GM18517 (cell line): ENCODE measurements around the gene LGR4.

Source experiments
- ATAC-seq: cut with Tn5 transposase; IDR thresholded peaks from one replicate; pipeline ENCODE4 v1.9.1; 2021; ENCODE audit warnings: mild to moderate bottlenecking, moderate library complexity; ENCODE audit not compliant: unreplicated experiment

Gene LGR4

GRCh38 chr11:27386181-27386845 lies 86.3 kb downstream of the LGR4 start:
- no peak for ATAC-seq

GRCh38 chr11:27385245-27385644 lies 87.3 kb downstream of the LGR4 start:
- ATAC-seq: no peak

DNA sequence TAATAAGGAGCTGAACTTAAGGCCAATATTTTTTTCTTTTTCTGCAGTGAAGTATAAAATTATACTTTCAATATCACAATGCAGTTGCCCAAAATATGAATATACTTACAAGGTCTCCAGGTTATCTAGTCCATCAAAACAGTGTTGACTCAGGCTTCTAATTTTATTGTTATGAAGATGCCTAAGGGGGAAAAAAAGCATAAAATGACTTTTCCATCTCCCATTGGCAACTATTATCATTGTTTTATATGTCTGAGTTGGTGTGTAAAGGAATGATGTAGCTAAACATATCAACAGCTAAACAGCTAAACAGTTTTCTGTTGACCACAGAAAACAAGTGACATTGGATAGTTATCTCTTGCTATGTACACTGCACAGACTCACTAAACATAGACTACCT lies 88.4 kb downstream of the LGR4 start:
- no peak for ATAC-seq

GRCh38 chr11:27383645-27384044 lies 88.9 kb downstream of the LGR4 start:
- no peak for ATAC-seq

GRCh38 chr11:27381238-27381666 lies 91.3 kb downstream of the LGR4 start:
- peak; percentile 60 for ATAC-seq

DNA sequence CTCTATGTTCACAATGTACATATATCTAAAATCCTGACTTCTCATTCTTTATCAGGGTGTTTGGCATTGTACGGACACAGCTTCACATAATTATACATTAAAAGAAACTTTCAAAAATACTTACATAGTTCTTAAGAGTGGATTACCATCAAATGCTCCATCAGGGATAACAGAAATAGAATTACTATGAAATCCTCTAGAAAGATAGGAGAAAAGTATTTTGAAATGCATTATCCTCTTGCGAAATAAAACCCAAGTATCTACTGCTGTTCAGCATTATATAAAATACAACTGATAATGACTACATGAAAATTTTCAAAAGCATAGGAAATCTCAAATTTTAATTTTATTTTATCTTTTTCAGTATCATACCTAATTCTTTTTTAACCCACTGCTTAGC lies 91.8 kb downstream of the LGR4 start:
- ATAC-seq: no peak

DNA sequence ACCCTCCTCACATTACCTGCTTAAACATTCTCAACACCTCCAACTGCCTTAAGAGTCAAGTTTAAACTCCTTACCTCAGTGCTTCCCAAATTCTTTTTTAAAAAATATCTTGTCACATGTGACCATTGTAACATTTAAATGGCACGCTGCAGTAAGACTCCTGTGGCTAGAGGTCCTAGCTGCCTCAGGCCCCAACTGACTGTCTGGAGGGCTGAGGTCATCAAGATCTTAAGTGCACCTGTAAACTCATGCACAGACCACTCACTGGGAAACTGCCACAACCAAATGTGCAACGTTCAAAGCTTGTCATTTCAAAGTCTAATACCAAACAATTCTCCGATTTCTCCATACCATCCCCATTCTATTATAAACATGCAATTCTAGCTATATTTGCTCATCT lies 93.1 kb downstream of the LGR4 start:
- ATAC-seq: no peak

DNA sequence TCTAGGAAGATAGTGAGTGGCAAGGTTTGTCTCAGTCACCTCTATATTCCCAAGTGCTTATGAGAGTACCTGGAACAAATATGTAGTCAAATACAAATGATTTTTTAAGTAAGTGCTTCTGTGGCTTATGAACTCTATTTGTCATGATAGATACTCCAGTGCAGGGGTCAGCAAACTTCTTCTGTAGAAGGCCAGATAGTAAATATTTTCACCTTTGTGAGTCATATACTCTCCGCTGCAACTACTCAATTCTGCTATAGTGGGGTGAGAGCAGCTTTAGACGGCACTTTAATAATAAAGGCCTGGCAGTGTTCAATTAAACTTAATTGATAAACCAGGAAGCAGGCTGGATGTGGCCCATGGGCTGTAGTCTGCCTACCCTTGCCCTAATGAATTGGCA lies 97.2 kb downstream of the LGR4 start:
- no peak for ATAC-seq

- ATAC-seq: no peak
Observed at GRCh38 chr11:27373856-27374602, 98.6 kb downstream of the LGR4 start.

DNA sequence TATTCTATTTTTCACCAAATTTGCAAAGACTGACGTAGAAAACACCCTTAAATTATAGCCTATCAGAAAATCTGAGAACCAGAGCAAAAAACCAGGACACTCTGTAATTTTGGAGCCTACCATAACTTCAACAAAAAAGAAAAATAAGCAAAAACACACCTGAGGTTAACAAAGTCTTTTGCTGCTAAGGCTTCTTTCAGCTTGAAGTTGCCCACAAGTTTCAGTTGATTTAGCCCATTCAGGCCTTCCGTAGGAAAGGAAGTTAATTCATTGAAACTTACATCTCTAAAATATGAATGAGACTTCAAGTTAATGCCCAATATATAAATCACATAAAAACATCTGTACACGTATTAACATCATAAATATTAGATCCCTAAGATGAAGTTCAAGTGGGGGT lies 99.2 kb downstream of the LGR4 start:
- no peak for ATAC-seq

DNA sequence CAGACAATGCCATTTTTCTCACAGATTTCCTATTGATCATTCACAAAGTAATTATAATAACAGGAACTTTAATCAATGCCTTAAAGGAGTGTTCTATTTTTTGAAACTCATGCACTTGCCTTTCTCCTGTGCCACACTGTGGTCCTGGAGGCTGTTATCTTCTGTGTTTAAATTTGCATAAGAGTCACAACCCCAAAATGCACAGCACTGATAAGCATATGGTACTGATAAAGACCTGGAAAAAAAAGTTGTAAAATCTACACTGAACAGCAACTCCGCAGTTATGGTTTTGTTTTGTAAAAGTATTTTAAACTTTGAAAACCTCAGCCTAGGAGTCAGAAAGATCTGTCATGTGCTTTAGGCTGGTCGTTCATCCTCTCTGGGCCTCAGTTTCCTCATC lies 100.4 kb downstream of the LGR4 start:
- ATAC-seq: no peak

- no peak for ATAC-seq
Observed at GRCh38 chr11:27371489-27371888, 101.1 kb downstream of the LGR4 start.

DNA sequence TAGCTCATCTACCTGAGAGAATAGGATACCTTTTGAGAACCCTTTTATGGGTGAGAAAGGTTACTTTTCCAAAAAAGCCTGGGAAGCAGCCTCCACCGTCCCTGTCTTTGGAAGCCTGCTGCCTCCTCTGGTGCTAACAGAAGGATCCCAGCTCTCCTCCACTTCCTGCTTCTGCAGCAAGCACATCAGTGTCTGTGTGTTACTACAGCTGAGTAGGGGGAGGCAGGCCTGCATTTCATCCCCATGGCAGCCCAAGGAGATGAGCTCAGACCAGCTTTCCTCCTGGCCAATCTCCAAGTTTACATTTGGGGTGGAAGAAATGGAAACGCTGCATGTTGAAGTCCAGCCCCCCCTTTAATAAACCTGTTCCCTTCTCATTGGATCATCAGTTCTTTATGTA lies 102.2 kb downstream of the LGR4 start:
- no peak for ATAC-seq

DNA sequence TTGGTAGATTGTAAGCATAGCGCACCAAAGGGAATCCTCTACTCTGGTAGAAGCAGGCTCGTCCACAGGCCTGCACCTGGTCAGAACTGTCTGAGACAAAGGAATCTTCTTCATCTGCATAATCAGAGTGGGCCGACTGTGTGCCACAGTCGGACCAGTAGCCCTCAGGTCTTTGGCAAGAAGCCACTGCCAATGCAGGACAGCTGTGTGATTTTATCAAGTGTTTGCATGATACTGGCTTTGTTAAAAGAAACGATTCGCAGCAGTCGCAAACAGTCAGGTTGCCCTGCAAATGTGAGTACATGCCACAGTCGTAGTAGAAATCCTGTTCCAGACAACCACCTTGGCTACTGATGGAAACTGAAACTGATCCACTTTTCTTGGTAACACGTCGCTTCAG lies 104.7 kb downstream of the LGR4 start:
- no peak for ATAC-seq

DNA sequence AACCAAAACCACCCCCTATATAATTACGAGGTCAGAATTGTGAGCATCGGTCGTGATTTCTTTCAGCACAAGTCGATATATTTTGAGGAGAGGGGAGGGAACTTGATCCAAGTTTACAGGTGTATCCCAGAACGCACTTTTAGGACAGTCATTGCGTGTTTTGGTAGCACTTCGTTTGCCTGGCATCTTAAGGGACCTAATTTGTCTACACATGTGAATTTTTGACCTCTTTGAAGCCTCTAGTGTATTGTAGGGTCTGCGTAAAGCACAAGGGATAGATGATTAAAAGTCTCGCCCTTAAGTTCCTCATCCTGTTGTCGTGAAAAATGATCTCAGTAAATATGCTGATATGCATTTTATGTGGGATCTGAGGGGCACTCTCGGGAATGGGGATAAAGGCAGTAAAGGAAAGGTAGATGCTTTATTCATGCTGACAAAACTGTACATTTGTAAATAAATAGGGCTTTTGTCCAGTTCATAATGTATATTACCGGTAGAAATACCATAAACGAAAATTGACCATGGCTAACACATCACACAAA lies 108.9 kb downstream of the LGR4 start:
- ATAC-seq: no peak

DNA sequence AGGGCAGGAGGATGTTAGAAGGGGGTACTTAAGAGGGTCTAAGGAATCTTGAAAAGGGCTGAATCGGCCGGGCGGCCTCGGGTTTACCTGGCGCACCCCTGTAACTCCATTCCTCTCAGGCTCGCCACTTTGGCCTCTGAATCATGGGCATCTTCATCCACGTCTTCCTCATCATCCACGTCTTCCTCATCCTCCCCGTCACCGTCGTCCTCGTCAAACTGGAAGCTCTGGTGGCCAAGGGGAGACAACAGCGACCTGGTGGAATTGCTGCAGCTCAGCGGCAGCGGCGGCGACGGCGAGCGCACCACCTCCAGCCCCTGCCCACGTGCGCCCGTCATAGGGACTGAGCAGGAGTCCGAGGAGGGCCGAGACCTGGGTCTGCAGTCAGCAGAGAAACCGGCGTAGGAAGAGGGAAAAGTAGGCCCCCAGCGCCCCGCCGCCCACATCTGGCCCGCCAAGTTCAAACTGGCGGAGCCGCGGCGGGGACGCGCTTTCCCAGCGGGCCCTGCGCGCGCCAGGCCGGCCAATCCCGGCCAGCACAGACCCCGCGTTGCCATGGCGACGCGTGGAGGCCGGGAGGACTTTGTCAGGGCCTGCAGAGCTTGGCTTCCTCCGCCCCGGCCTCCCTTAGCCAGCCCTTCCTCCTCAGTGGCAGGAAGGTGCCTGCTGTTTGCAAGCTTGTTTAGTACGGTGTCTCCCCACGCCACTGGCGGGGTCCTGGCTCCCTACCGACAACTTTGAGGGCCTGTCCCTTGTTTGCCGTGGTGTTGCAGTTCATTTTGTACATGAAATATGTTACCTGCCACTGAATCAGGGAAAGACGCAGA lies 109.6 kb downstream of the LGR4 start, which contains the start of gene CCDC34:
CCDC34 (minus strand) TSS at position 467 of the 827 bp plus-strand sequence; CDS start at position 446, 21 bp downstream.
- peak; percentile 97 for ATAC-seq

DNA sequence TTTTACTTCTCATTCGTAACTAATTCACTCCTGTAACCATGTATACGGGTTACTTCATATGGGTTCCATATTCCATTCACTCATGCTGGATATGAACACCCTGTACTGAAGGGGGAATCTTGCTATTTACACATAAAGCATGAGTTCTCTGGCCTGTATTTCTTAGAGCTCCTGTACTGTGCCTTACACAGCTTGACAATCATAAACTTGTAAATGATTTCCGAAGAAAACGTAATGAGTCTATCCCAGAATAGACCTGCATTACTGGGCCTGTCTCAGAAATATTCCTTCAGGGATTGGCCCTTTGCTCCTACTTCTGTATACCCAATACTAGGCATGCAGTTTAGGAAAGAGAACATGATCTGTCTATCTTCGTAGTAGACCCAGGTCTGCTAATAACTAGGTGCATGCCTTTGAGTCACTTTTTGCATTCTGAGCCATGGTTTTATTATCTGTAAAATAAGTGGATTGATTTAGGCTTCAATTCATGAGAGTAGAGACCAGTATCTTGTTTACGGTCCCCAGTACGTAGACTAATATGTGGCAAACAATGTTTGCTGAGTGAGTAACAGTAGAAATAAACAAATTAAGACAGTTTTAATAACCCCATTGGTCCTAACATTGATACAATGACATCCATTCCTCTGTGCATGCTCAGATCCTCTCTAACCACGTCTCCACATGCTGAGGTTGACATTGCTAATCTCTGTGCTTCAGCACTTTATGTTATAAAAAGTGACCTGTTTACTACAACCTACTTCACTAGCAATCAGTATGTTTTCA lies 110.8 kb downstream of the LGR4 start:
- ATAC-seq: no peak

GRCh38 chr11:27358296-27358695 lies 114.3 kb downstream of the LGR4 start:
- no peak for ATAC-seq

- no peak for ATAC-seq
Observed at GRCh38 chr11:27357250-27357649, 115.3 kb downstream of the LGR4 start.

DNA sequence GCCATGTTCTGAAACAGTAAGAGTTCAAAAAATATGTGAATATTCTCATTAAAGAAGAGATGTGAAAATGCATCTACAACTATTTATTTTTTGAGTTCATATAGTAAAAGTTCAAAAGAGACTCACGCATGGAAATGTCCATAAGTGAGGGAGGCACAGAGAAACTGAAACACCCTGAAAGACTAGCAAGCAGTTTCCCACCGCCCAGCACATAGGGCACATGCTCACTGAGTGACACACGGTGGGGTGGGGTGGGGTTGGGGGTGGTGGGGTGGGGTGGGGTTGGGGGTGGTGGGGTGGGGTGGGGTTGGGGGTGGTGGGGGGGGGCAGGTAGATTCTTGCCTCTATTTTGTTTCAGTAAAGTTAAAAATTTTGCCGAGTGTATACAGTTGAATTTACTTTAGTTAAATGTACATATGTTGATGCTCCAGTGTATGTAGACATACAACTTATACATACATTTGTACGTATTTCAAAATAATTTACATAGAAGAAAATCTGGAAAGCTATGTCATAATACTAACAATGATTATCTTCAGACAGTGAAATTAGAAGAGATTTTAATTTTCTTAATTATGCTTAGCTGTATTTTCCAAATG lies 115.9 kb downstream of the LGR4 start:
- ATAC-seq: no peak
